NT2/D1 (cell line): Measurements from ENCODE around the gene PTPN12.

Experiments
- DNase-seq: peaks from one replicate; pipeline ENCODE4 v3.0.0-alpha.2; 2011; ENCODE audit warnings: low read depth, low spot score
- H3K27me3 ChIP-seq: 2 replicates; pipeline ENCODE4 v1.6.0; 2011; ENCODE audit warnings: mild to moderate bottlenecking; ENCODE audit not compliant: insufficient read length, insufficient read depth
- H3K36me3 ChIP-seq: 2 replicates; pipeline ENCODE4 v1.6.1; 2011; ENCODE audit warnings: mild to moderate bottlenecking, low read length, mixed read lengths; ENCODE audit not compliant: insufficient read depth, insufficient read length
- H3K4me1 ChIP-seq: 2 replicates; pipeline ENCODE4 v1.5.1; 2011; ENCODE audit not compliant: insufficient read depth, insufficient read length
- H3K4me3 ChIP-seq: 2 replicates; pipeline ENCODE4 v1.5.1; 2011; ENCODE audit warnings: low read depth; ENCODE audit not compliant: insufficient read length
- H3K9ac ChIP-seq: 2 replicates; pipeline ENCODE4 v1.6.0; 2011; ENCODE audit warnings: low read depth; ENCODE audit not compliant: insufficient read length
- H3K9me3 ChIP-seq: 2 replicates; pipeline ENCODE4 v1.5.1; 2011; ENCODE audit warnings: mild to moderate bottlenecking, low read length; ENCODE audit not compliant: insufficient read depth
- SUZ12 ChIP-seq: IDR thresholded peaks from 2 replicates; pipeline ENCODE4 v1.6.1; 2011; ENCODE audit not compliant: insufficient read length, insufficient read depth; ENCODE audit errors: extremely low read depth
- YY1 ChIP-seq: IDR thresholded peaks from 2 replicates; pipeline ENCODE4 v1.6.1; 2011; ENCODE audit not compliant: insufficient read length, insufficient read depth
- ZNF274 ChIP-seq: IDR thresholded peaks from 2 replicates; pipeline ENCODE4 v1.6.1; 2011; ENCODE audit warnings: mild to moderate bottlenecking, low read depth, low read length

Gene PTPN12

DNA sequence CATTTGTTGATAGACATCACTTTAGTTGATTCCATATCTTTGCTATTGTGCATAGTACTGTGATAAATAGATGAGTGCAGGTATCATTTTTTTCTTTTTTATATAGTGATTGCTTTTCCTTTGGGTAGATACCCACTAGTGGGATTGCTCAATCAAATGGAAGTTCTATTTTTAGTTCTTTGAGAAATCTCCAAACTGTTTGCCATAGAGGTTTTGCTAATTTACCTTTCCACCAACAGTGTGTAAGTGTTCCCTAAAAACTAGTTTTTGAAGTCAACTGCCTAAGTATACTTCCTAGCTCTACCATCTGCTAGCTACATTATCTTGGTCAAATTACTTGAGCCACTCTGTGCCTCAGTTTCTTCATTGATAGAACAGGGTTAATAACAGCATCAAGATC is 127.6 kb downstream of the PTPN12 start:
- Histone ChIP-seq H3K27me3 (no peaks in the 10 kb centered on the region), H3K9ac (no peak overlapping the region), H3K36me3 (peaks cover 2% of the 10 kb centered on the region), H3K4me1 (no peaks in the 10 kb centered on the region), H3K4me3 (no peak overlapping the region), H3K9me3 (no peaks in the 10 kb centered on the region)
- TF ChIP-seq SUZ12: no peak
- DNase-seq: no peak

DNA sequence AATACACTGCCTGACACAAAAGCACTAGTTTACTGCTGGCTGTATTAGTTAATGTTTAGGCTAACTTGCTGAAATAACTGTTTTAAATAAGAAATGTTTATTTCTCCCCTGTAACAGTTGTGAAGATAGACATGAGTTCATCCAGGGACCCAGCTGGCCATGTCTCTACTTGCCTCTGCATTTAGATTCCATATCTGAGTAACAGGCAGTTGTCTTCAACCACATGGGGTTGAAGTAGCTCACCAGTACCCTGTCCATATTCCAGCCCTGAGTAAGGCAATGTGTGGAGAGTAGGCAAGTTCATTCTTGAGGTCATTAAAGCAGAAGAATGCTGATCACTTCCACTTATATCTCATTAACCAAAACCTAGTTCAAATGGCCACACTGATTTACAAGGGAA is 128.1 kb downstream of the PTPN12 start:
- Histone ChIP-seq H3K9me3 (no peaks in the 10 kb centered on the region), H3K27me3 (no peaks in the 10 kb centered on the region), H3K4me1 (no peaks in the 10 kb centered on the region), H3K9ac (no peak overlapping the region), H3K36me3 (peaks cover 2% of the 10 kb centered on the region), H3K4me3 (no peak overlapping the region)
- no peak for DNase-seq
- no peak for TF ChIP-seq ZNF274
- TF ChIP-seq SUZ12: no peak
- TF ChIP-seq YY1: no peak

DNA sequence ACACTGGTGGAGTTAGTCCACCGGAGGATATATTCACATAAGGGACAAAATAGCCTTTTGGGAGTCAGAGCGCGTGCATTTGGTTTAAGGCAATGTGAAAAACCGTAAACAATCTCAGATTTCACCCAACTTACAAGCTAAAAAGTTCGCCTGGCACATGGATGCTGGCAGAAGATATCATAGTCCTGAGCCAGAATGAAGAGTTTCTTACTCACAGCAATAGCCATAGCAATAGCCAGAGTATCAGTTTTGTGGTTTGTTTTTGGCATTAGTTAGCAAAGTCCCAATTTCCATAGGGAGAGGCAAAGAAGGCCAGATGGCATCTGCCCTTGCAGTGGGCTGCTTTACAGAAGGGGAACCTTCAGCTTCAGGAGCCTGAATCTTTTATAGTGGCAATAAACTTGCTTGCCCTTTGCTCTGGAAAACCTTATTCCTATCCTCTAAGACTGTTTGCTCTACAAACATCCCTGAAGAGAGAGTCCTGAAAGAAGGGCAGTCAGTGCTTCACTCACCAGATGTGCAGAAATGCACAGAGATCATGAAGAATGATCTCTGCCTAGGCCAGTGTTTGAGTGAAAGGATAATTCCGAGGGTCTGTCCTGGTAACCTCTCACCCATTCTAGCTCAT is 130.5 kb downstream of the PTPN12 start:
- H3K4me1 ChIP-seq: no peaks in the 10 kb centered on the region
- peaks cover 2% of the 10 kb centered on the region for H3K36me3 ChIP-seq

DNA sequence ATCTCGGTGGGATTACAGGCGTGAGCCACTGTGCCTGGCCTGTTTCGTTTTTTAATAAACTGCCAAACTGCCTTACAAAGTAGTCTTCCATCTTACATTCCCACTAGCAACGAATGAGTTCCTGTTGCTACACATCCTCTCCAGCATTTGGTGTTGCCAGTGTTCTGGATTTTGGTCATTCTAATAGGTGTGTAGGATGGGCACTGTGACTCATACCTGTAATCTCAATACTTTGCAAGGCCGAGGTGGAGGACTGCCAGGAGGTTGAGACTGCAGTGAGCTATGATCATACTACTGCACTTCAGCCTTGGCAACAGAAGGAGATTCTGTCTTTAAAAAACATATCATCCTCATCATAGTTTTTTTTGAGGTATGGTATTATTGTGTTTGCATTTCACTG is 137.8 kb downstream of the PTPN12 start:
- H3K4me3 ChIP-seq: no peak overlapping the region
- no peak for TF ChIP-seq SUZ12
- TF ChIP-seq ZNF274: no peak
- no peak for TF ChIP-seq YY1
- H3K4me1 ChIP-seq: no peaks in the 10 kb centered on the region
- no peak for DNase-seq
- no peaks in the 10 kb centered on the region for H3K27me3 ChIP-seq
- H3K9me3 ChIP-seq: no peaks in the 10 kb centered on the region
- H3K9ac ChIP-seq: no peak overlapping the region
- H3K36me3 ChIP-seq: no peaks in the 10 kb centered on the region

More for the DNA sequence above, 130.5 kb downstream of the PTPN12 start:
- no peaks in the 10 kb centered on the region for H3K9me3 ChIP-seq
- TF ChIP-seq YY1 (no peak), ZNF274 (no peak), SUZ12 (no peak)
- no peaks in the 10 kb centered on the region for H3K27me3 ChIP-seq
- DNase-seq: no peak
- no peak overlapping the region for H3K4me3 ChIP-seq
- H3K9ac ChIP-seq: no peak overlapping the region

DNA sequence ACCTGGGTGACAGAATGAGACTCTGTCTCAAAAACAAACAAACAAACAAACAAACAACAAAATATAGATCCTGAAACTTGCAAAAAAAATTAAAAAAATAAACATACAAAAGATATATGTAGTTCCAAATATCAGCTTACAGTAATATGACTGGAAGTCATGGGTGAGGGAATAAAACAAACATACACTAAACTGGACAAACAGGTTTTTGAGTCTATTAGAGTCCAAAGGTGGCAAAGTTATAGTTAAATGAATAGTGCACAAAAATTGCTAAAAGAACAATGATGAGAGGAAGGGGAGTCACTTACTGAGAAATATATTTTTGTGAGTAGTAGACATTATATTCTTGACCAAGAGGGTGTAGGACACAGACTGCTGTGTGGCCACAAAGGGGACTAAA is 142.5 kb downstream of the PTPN12 start:
- TF ChIP-seq ZNF274 (no peak), SUZ12 (no peak), YY1 (no peak)
- Histone ChIP-seq H3K36me3 (peaks cover 17% of the 10 kb centered on the region), H3K9me3 (no peaks in the 10 kb centered on the region), H3K4me3 (no peak overlapping the region), H3K9ac (no peak overlapping the region), H3K27me3 (no peaks in the 10 kb centered on the region), H3K4me1 (no peaks in the 10 kb centered on the region)
- no peak for DNase-seq

DNA sequence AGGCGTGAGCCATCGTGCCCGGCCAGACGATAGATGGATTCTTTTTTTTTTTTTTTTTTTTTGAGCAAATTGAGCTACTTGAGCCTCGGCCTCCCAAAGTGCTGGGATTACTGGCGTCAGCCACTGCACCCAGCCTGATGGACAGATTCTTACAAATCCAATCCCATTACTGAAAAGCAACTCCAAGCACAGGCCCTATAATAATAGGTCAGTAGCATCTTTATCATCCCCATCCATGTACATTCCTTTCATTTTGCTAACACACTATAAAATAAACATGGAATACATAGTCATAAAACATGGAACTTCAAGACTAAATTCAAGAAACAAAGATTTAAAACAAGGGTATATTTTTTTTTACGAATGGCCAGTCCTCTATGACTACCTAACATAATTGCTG is 143.2 kb downstream of the PTPN12 start:
- Histone ChIP-seq H3K9ac (no peak overlapping the region), H3K27me3 (no peaks in the 10 kb centered on the region), H3K9me3 (no peaks in the 10 kb centered on the region), H3K36me3 (peaks cover 17% of the 10 kb centered on the region), H3K4me1 (no peaks in the 10 kb centered on the region), H3K4me3 (no peak overlapping the region)
- TF ChIP-seq YY1: no peak
- no peak for TF ChIP-seq SUZ12
- no peak for TF ChIP-seq ZNF274
- no peak for DNase-seq

DNA sequence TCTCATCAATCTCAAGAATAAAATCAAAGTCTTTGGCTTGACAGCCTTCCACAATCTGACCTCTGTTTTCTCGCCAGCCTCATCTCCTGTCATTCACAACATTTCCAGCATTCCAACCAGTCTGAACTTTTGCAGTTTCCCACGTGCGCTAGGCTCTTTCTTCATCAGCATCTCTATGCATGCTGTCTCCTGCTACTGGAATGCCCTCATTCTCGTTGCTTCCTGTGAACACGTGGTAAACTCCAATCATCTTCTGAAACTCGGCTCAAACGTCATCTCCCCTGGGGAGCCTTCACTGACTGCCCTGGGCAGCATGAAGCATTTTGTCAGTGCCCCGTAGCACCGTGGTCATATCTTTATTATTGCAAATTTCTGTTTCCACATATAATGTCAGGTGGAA is 146.9 kb downstream of the PTPN12 start:
- H3K9ac ChIP-seq: no peak overlapping the region
- peak; percentile 91 for DNase-seq
- no peak overlapping the region for H3K4me3 ChIP-seq
- TF ChIP-seq ZNF274 (no peak), SUZ12 (no peak), YY1 (no peak)
- H3K36me3 ChIP-seq: peaks cover 19% of the 10 kb centered on the region
- H3K4me1 ChIP-seq: no peaks in the 10 kb centered on the region
- no peaks in the 10 kb centered on the region for H3K27me3 ChIP-seq
- H3K9me3 ChIP-seq: no peaks in the 10 kb centered on the region

DNA sequence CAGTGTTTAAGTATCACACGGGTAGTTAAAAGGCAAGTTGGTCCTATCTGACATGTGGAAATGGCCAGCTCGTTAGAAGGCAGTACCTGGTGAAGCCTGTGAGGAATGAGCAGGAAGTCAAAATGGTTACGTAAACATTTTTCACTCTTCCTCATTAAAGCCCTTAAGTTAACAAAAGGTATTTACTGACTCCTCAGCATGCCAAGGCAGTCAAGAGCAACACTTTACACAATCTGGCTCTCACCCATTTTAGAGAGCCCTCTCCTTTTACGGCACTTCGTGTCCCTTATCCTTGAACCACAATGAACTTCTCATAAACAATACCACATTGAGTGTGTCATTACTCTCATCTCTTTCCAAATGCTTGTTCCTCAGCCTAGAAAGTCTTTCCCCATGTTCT is 148.1 kb downstream of the PTPN12 start:
- no peak for DNase-seq
- Histone ChIP-seq H3K9ac (no peak overlapping the region), H3K36me3 (peaks cover 19% of the 10 kb centered on the region), H3K27me3 (no peaks in the 10 kb centered on the region), H3K4me1 (no peaks in the 10 kb centered on the region), H3K9me3 (no peaks in the 10 kb centered on the region), H3K4me3 (no peak overlapping the region)
- TF ChIP-seq YY1 (no peak), SUZ12 (no peak)
